Measurements from ENCODE around the gene THEMIS2. TPM values are rescaled to one million over a fixed set of nuclear protein-coding genes. Genes with fewer than 3 reads are reported as not detected.

Gene THEMIS2
- total RNA-seq, 2 experiments from 2014 or later, result 4.1 to 20.3 TPM

DNA sequence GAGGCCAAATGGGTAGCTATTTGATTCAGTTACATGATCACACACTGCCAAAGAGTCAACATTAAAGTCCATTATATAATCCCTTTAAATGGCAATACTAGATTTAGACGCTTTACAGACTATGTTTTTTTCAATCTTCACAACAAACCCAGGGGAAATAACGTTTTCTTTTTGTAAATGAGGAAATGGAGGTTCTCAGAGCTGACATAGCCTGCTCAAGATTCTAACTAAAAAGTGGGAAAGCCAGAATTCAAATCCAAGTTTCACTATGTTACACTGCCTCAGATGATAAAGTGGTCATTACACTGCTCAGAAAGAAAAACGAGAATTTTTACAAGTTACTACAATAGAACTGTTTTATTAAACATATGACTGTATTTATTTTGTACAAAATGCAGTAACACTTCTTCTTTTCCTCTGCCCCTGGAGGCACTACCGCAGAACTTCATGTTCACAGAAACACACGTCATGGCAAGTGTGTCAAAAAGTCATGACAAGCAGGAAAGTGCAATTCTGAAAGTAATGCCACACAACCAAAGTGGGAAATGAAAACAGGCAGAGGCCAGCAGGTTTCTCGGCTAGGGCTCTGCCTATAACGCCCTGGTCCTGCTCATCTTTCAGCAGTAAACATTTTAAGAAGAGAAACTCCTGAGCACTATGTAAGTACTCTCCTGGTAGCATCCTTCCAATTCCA lies 19.0 kb downstream of the THEMIS2 start:
- H3K27ac ChIP-seq (ENCODE audit: low read depth, low read length, poor library complexity, severe bottlenecking), result peak overlapping the region; percentile 83
- no peaks in the 10 kb centered on the region for H3K9me2 ChIP-seq (ENCODE audit: insufficient read depth, low read length)
- peak; percentile 64 for DNase-seq (ENCODE audit: low spot score)
- ChIA-PET CTCF (ENCODE audit: unreplicated experiment) (interaction anchor here (0.6 kb wide), 2 partner anchors 98 to 163 kb away, joined by 3 read pairs; no protein-coding TSS in a partner anchor), POLR2A (interaction anchor here (0.6 to 1.6 kb wide), 3 partner anchors 22 to 195 kb away, joined by 4 to 6 read pairs (median 5); no protein-coding TSS in a partner anchor)
- peak overlapping the region; percentile 23 for H3K4me3 ChIP-seq (ENCODE audit: low read depth, low read length, poor library complexity, severe bottlenecking)
- TF ChIP-seq EZH2phosphoT487 (IDR thresholded peaks at IDR 0.05; ENCODE audit: borderline replicate concordance, low read depth, low read length), result no peak
- TF ChIP-seq, protein P1, sequence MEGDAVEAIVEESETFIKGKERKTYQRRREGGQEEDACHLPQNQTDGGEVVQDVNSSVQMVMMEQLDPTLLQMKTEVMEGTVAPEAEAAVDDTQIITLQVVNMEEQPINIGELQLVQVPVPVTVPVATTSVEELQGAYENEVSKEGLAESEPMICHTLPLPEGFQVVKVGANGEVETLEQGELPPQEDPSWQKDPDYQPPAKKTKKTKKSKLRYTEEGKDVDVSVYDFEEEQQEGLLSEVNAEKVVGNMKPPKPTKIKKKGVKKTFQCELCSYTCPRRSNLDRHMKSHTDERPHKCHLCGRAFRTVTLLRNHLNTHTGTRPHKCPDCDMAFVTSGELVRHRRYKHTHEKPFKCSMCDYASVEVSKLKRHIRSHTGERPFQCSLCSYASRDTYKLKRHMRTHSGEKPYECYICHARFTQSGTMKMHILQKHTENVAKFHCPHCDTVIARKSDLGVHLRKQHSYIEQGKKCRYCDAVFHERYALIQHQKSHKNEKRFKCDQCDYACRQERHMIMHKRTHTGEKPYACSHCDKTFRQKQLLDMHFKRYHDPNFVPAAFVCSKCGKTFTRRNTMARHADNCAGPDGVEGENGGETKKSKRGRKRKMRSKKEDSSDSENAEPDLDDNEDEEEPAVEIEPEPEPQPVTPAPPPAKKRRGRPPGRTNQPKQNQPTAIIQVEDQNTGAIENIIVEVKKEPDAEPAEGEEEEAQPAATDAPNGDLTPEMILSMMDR (conservative IDR thresholded peaks at IDR 0.05; ENCODE audit: low read length), result peak; percentile 57
- H4K20me1 ChIP-seq (ENCODE audit: insufficient read depth, low read length), result no peaks in the 10 kb centered on the region
- H2AFZ ChIP-seq (ENCODE audit: low read length), result no peak overlapping the region
- H3K79me2 ChIP-seq (ENCODE audit: insufficient read depth, low read depth, low read length), result no peaks in the 10 kb centered on the region
- H3K4me2 ChIP-seq (ENCODE audit: low read length), result peak overlapping the region; percentile 54
- intact Hi-C loops (cut with micrococcal nuclease; ENCODE audit: unreplicated experiment), result loop anchor here (1.0 kb wide), 1 partner anchor 33 kb away; no protein-coding TSS in a partner anchor
- H3K36me3 ChIP-seq (ENCODE audit: insufficient read depth, low read length), result peaks cover 80% of the 10 kb centered on the region
- TSS peak; percentile 56 for BruUV-seq (replicated peaks)
- H3K4me1 ChIP-seq (ENCODE audit: insufficient read depth, low read length, poor library complexity, severe bottlenecking), result peaks cover 68% of the 10 kb centered on the region
- no peaks in the 10 kb centered on the region for H3K9me3 ChIP-seq (ENCODE audit: low read length)

DNA sequence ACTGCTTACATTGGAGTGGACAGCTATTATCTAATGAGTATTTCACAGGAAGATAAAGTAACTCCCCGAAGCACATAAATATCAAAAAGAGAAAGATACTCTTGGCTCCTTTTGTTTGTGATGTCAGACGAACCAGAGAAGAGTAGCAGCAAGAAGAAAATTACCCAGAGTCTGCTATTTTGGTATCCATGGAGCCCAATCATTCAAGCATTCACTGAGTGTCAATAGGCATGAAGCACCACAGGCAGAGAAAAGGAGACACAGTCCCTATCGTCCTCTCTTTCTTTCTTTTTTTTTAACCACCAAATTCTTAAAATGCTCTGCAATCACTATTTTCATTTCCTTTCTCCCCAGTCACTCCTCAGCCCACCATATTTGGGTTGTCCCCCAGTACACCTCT lies 22.2 kb downstream of the THEMIS2 start:
- Histone ChIP-seq H3K9me3 (ENCODE audit: low read length) (no peaks in the 10 kb centered on the region), H3K4me1 (ENCODE audit: insufficient read depth, low read length, poor library complexity, severe bottlenecking) (peaks cover 38% of the 10 kb centered on the region), H4K20me1 (ENCODE audit: insufficient read depth, low read length) (no peaks in the 10 kb centered on the region), H3K9me2 (ENCODE audit: insufficient read depth, low read length) (no peaks in the 10 kb centered on the region), H3K27ac (ENCODE audit: low read depth, low read length, poor library complexity, severe bottlenecking) (no peak overlapping the region), H3K4me2 (ENCODE audit: low read length) (no peak overlapping the region), H2AFZ (ENCODE audit: low read length) (no peak overlapping the region), H3K36me3 (ENCODE audit: insufficient read depth, low read length) (peaks cover 92% of the 10 kb centered on the region), H3K4me3 (ENCODE audit: low read depth, low read length, poor library complexity, severe bottlenecking) (no peak overlapping the region), H3K79me2 (ENCODE audit: insufficient read depth, low read depth, low read length) (no peaks in the 10 kb centered on the region)
- TF ChIP-seq EZH2phosphoT487 (IDR thresholded peaks at IDR 0.05; ENCODE audit: borderline replicate concordance, low read depth, low read length), result no peak
- TF ChIP-seq, protein P1 (conservative IDR thresholded peaks at IDR 0.05; ENCODE audit: low read length), result no peak
- intact Hi-C loops (cut with micrococcal nuclease; ENCODE audit: unreplicated experiment), result no loop called here
- ChIA-PET POLR2A (interaction anchor here (0.6 to 1.0 kb wide), 2 partner anchors 11 to 39 kb away, joined by 3 read pairs; no protein-coding TSS in a partner anchor), CTCF (ENCODE audit: unreplicated experiment) (no interaction called here)
- no peak for DNase-seq (ENCODE audit: low spot score)
- BruUV-seq (replicated peaks), result no TSS peak

DNA sequence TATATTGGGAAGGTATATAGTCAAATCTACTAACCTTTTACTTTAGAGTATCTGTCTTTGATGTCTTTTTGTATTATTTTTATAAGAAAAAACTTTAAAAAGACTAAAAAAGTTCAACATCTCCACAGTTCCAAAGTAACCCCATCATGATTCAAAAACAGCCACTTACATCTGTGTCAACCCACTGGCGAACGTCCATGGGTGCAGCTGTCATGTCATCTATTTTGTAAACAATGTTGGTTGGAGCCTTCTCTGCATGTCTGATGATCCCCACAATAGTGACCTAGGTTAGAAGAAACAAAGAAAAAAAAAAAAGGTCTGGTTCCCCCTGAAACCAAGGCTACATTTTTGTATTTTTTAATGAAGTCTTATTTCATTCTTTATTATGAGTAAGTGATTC lies 34.4 kb downstream of the THEMIS2 start:
- Histone ChIP-seq H2AFZ (ENCODE audit: low read length) (no peak overlapping the region), H3K79me2 (ENCODE audit: insufficient read depth, low read depth, low read length) (peaks cover 22% of the 10 kb centered on the region; the same call in 1 of the 2 replicates), H3K4me2 (ENCODE audit: low read length) (no peak overlapping the region), H3K4me1 (ENCODE audit: insufficient read depth, low read length, poor library complexity, severe bottlenecking) (no peaks in the 10 kb centered on the region), H4K20me1 (ENCODE audit: insufficient read depth, low read length) (no peaks in the 10 kb centered on the region), H3K36me3 (ENCODE audit: insufficient read depth, low read length) (peaks cover 99% of the 10 kb centered on the region), H3K9me3 (ENCODE audit: low read length) (no peaks in the 10 kb centered on the region), H3K4me3 (ENCODE audit: low read depth, low read length, poor library complexity, severe bottlenecking) (no peak overlapping the region), H3K9me2 (ENCODE audit: insufficient read depth, low read length) (no peaks in the 10 kb centered on the region), H3K27ac (ENCODE audit: low read depth, low read length, poor library complexity, severe bottlenecking) (no peak overlapping the region)
- POLR2A ChIA-PET, result interaction anchor here (0.7 kb wide), 1 partner anchor 132 kb away, joined by 3 read pairs; no protein-coding TSS in a partner anchor
- BruUV-seq (replicated peaks), result no TSS peak
- TF ChIP-seq, protein P1 (conservative IDR thresholded peaks at IDR 0.05; ENCODE audit: low read length), result no peak
- TF ChIP-seq EZH2phosphoT487 (IDR thresholded peaks at IDR 0.05; ENCODE audit: borderline replicate concordance, low read depth, low read length), result no peak
- intact Hi-C loops (cut with micrococcal nuclease; ENCODE audit: unreplicated experiment), result no loop called here
- CTCF ChIA-PET (ENCODE audit: unreplicated experiment), result no interaction called here
- DNase-seq (ENCODE audit: low spot score), result no peak
